Heart right ventricle (tissue), 16 donors: ENCODE measurements around the gene VPREB3. TPM values are rescaled to one million over a fixed set of nuclear protein-coding genes. Genes with fewer than 3 reads are reported as not detected.
A peak's percentile ranks its signal among the peaks of the same experiment; 100 is the strongest.

Experiments
- ATAC-seq, 8 donors: fragments of 200-7000 bp; cut with Tn5 transposase; one replicate each; pipeline ENCODE4 v1.9.1; 2020; ENCODE audit warnings: mild to moderate bottlenecking in 8 of 8, moderate library complexity in 8 of 8, moderate number of reproducible peaks in 1 of 8
- DNase-seq, 2 donors: peaks; one replicate each; pipeline ENCODE4 v3.0.0-alpha.2; 2020
- H3K27ac ChIP-seq, 10 donors: fragments of 200-600 bp; sonication (generic) in 2 of 10; one replicate each; pipeline versions ENCODE4 v1.5.0 to v1.8.0; 2020 to 2022; ENCODE audit warnings: mild to moderate bottlenecking in 3 of 10
- H3K27me3 ChIP-seq, 7 donors: fragments of 200-600 bp; one replicate each; pipeline ENCODE4 v1.8.0; 2021 to 2022; ENCODE audit warnings: mild to moderate bottlenecking in 2 of 7
- H3K36me3 ChIP-seq, 9 donors: fragments of 200-600 bp; sonication (generic) in 1 of 9; one replicate each; pipeline versions ENCODE4 v1.5.0 to v1.8.0; 2020 to 2022; ENCODE audit warnings: mild to moderate bottlenecking in 2 of 9
- H3K4me1 ChIP-seq, 9 donors: fragments of 200-600 bp; sonication (generic) in 1 of 9; one replicate each; pipeline versions ENCODE4 v1.5.0 to v1.8.0; 2020 to 2022; ENCODE audit warnings: mild to moderate bottlenecking in 4 of 9
- H3K4me3 ChIP-seq, 10 donors: fragments of 200-600 bp; sonication (generic) in 2 of 10; one replicate each; pipeline versions ENCODE4 v1.5.0 to v1.8.0; 2020 to 2022; ENCODE audit warnings: mild to moderate bottlenecking in 7 of 10, moderate library complexity in 2 of 10
- H3K9me3 ChIP-seq, 11 donors: fragments of 200-600 bp in 10 of 11; sonication (generic) in 2 of 11; one replicate each; pipeline versions ENCODE4 v1.5.0 to v1.8.0; 2013 to 2022; ENCODE audit warnings: mild to moderate bottlenecking in 2 of 11, control low read depth in 1 of 11, moderate library complexity in 1 of 11
- WGBS, 2 donors: extraction: QIAGEN DNeasy Blood & Tissue Kit; methylation state at CpG; one replicate each; pipeline ENCODE4 v1.1.7; 2013; ENCODE audit warnings: inconsistent platforms in 1 of 2; 5-methylcytosine and 5-hydroxymethylcytosine counted together
- intact Hi-C, 10 donors: fragments of 100-400 bp; cut with DNase I; formaldehyde crosslinking; loops; one replicate each; pipeline versions ENCODE4 v1.11.1 to v1.14.2; 2022
- polyA plus RNA-seq, 2 donors: library from polyadenylated mRNA; stranded (reverse); fragments of 200-250 nt; gene quantifications; one replicate each; pipeline ENCODE4 v1.2.3, GENCODE V29; 2013
- total RNA-seq, 10 donors: library from RNA; stranded (reverse); fragmentation: NEBNext Ultra II Directional in 3 of 10; extraction: Animal tissue kit (Norgen Biotek cat#: 25700) in 3 of 10; gene quantifications; one replicate each; pipeline versions ENCODE4 v1.2.1 to v1.2.4, GENCODE V29; 2021 to 2023
- TF ChIP-seq, protein P1 (sequence below), 9 donors: fragments of 200-600 bp; sonication (generic) in 2 of 9; IDR thresholded peaks; one replicate each; pipeline versions ENCODE4 v1.5.0 to v1.8.0; 2021 to 2022; ENCODE audit warnings: antibody characterized with exemption in 9 of 9, mild to moderate bottlenecking in 5 of 9, moderate library complexity in 1 of 9
- donor health status: Arrhythmogenic right ventricular cardiomyopathy.
- donor health status: ischemic (EF 13 %, LVEDD 7.1; RV severe dilation, severe dysfunction).
- donor health status: healthy with polysubstance abuse.
- donor health status: DM: no; HTN: yes; CAD: no.
- donor health status: DM: no; HTN: no; CAD: no.
- donor health status: ischemic (EF 25% LVEDD 6.9; RV normal size, moderate dysfunction).
- donor health status: ischemic (EF 25% LVEDD 5.7; RV mildly dilated, moderate dysfunction).
- donor health status: healthy.
- donor health status: DM: yes; HTN: yes; CAD: no.
- donor health status: Ischemic cardiomyopathy.
- donor health status: ischemic (EF 35%, LVEDD 5.7; RV mildly dilated, moderate dysfunction).
- donor health status: nonischemic (EF 11% LVEDD 7.7; RV severe dilation, severe dysfunction).
- donor health status: DM: yes; HTN: yes; CAD: no.
- donor health status: PGD.
- donor health status: ischemic (EF 29% LVEDD 5.4; RV normal size, mild dysfunction).
- donor health status: nonischemic (EF 23%, LVEDD 6.1; RV moderate dilation, normal function).

VPREB3 gene
- total and polyA plus RNA-seq, 12 donors = 0.56 to 2.5 (median 0.96) TPM; not detected in 4

DNA sequence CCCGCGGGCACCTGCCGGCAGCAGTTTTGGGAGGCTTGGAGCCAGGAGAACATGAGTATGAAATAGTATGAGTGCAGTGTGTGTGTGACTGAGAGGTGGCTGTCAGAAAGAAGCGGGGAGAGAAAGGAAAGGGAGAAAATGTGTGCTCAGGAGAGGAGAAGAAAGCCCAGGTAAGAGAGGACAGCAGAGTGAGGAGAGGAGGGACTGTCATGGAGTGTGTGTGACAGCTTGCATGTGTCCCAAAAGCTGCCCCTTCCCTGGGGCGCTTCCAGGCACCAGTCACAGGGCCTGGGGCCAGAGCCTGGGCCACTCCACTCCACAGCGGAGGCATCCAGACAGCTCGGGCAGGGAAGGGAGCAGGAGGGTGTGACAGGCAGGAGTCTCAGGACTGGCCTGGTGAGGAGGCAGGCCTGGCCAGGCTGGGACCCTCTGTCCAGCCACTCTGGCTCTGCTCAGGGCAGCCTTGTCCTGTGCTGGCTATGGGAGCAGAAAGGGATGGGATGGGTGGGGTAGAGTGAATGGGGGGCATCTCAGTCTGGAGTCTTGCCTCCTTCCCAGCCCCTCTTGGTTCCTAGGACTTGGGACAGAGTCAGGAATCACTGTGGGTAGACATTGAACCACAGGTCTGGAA lies 19.4 kb upstream of the VPREB3 start:
- peak in 1 of 2 donors; percentile 56 for DNase-seq
- WGBS, 2 donors = 40 to 60% methylated on average over 7 of the region's 7 CpGs

GRCh38 chr22:23772649-23773473 lies 18.6 kb upstream of the VPREB3 start, which contains the start of gene MMP11:
TSS of gene MMP11 (plus strand) at chr22:23772849. CDS start at chr22:23772871, 22 bp downstream.
- Histone ChIP-seq H3K27me3 (peaks cover 0 to 10% (median 0%) of the 10 kb centered on the region in 7 donors), H3K36me3 (no peaks in the 10 kb centered on the region), H3K27ac (peak within 1 kb of the TSS in 9 of 10 donors; percentile 17 to 85 (median 64)), H3K9me3 (no peaks in the 10 kb centered on the region), H3K4me3 (peak within 1 kb of the TSS; percentile 44 to 60 (median 53)), H3K4me1 (peaks cover 8 to 61% (median 48%) of the 10 kb centered on the region in 9 donors)
- TF ChIP-seq, protein P1, sequence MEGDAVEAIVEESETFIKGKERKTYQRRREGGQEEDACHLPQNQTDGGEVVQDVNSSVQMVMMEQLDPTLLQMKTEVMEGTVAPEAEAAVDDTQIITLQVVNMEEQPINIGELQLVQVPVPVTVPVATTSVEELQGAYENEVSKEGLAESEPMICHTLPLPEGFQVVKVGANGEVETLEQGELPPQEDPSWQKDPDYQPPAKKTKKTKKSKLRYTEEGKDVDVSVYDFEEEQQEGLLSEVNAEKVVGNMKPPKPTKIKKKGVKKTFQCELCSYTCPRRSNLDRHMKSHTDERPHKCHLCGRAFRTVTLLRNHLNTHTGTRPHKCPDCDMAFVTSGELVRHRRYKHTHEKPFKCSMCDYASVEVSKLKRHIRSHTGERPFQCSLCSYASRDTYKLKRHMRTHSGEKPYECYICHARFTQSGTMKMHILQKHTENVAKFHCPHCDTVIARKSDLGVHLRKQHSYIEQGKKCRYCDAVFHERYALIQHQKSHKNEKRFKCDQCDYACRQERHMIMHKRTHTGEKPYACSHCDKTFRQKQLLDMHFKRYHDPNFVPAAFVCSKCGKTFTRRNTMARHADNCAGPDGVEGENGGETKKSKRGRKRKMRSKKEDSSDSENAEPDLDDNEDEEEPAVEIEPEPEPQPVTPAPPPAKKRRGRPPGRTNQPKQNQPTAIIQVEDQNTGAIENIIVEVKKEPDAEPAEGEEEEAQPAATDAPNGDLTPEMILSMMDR (IDR thresholded peaks at IDR 0.05) = peak in 3 of 9 donors; percentile 20 to 28 (median 27)
- intact Hi-C loops = loop anchor here in 2 of 10 donors (5.0 kb wide), 2 partner anchors 59 to 74 kb away; no protein-coding TSS in a partner anchor
- ATAC-seq = peak in 6 of 8 donors; percentile 21 to 50 (median 32)
- peak; percentile 61 to 77 for DNase-seq
- 3 to 4% methylated on average over 68 to 79 of the region's 79 CpGs for WGBS, 2 donors

More for the DNA sequence above, 19.4 kb upstream of the VPREB3 start:
- H3K36me3 ChIP-seq = no peaks in the 10 kb centered on the region
- peaks cover 6 to 60% (median 43%) of the 10 kb centered on the region in 9 donors for H3K4me1 ChIP-seq
- H3K27ac ChIP-seq = peak overlapping the region in 9 of 10 donors; percentile 17 to 85 (median 63)
- intact Hi-C loops = loop anchor here in 2 of 10 donors (5.0 kb wide), 2 partner anchors 59 to 74 kb away; no protein-coding TSS in a partner anchor
- H3K4me3 ChIP-seq = peak overlapping the region in 8 of 10 donors; percentile 49 to 60 (median 56)
- H3K27me3 ChIP-seq = peaks cover 0 to 10% (median 0%) of the 10 kb centered on the region in 7 donors
- TF ChIP-seq, protein P1 (IDR thresholded peaks at IDR 0.05) = no peak
- no peaks in the 10 kb centered on the region for H3K9me3 ChIP-seq
- ATAC-seq = peak; percentile 29 to 64 (median 54)

DNA sequence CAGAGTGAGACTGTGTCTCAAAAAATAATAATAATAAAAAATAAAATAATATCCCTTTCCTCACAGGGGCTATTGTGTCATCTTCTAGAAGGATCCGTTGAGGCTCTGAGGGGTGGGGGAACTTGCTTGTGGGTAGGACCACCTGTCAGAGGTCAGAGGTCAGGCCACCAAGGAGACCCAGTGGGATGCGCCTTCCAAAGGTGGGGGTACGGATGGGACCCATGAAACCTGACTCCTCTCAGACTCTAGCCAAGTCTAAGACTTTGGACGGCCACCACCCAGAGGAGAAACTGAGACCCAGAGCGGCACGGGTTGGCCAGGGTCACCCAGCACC lies 18.1 kb upstream of the VPREB3 start:
- no peaks in the 10 kb centered on the region for H3K36me3 ChIP-seq
- peak overlapping the region in 9 of 10 donors; percentile 49 to 60 (median 54) for H3K4me3 ChIP-seq
- DNase-seq = no peak
- intact Hi-C loops = loop anchor here in 2 of 10 donors (5.0 kb wide), 2 partner anchors 60 to 75 kb away; no protein-coding TSS in a partner anchor
- H3K27ac ChIP-seq = peak overlapping the region in 9 of 10 donors; percentile 8 to 85 (median 64)
- H3K9me3 ChIP-seq = no peaks in the 10 kb centered on the region
- peaks cover 0 to 10% (median 0%) of the 10 kb centered on the region in 7 donors for H3K27me3 ChIP-seq
- peaks cover 8 to 55% (median 48%) of the 10 kb centered on the region in 9 donors for H3K4me1 ChIP-seq
- ATAC-seq = no peak
- WGBS, 2 donors = 15 to 23% methylated on average over 6 of the region's 6 CpGs
- TF ChIP-seq, protein P1 (IDR thresholded peaks at IDR 0.05) = no peak
